GM18867 (cell line): ENCODE data around the gene HDAC5.
"Not testable (repeated sequence)": the region's sequence is repeated elsewhere in the genome, so short reads cannot be mapped to it uniquely, and the experiment has no call there.

Experiments used
- ATAC-seq: cut with Tn5 transposase; IDR thresholded peaks from one replicate; pipeline ENCODE4 v1.9.1; 2021; ENCODE audit warnings: mild to moderate bottlenecking, moderate library complexity; ENCODE audit not compliant: unreplicated experiment

Gene HDAC5

DNA sequence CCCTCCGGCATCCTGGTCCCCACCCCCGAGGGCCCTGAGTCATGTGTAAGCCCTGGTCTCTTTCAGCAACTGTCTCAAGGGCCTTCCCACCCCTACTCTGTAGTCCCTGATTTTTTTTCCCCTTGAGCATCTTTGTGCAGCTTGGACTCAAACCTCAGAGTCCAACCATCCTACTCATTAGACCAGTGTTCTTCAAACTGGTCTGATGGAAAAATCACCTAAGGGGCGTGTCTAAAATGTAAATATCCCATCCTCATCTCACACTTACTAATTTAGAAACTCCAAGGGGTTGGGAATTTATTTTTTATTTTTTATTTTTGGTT lies 52.3 kb downstream of the HDAC5 start:
- no peak for ATAC-seq

DNA sequence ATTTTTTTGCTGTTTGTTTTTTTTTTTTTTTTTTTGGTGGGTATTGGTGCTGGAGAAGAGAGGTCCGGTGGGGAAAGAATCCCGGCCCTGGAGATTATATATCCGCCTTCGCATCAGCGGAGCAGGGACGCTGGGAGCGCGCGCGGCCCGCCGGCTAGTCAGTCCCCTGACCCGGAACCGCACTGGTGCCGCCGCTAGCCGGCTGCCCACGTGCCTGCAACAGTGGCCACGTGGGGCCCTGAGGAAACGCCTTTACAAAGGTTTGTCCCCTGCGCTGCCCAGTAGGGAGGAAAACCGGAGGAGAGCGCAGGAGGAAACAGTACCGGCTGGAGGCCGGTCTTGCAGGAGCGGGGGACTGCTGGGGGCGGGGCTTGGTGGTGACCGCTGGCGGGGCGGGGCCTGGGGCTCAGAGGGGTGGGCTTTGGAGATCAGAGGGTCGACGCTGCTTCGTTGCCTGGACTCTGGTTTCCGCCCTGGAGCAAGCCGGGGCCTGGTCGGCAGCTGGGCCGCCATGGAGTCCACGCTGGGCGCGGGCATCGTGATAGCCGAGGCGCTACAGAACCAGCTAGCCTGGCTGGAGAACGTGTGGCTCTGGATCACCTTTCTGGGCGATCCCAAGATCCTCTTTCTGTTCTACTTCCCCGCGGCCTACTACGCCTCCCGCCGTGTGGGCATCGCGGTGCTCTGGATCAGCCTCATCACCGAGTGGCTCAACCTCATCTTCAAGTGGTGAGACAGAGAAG lies 52.8 kb downstream of the HDAC5 start, which contains the start of gene G6PC3:
G6PC3 (plus strand) TSS at position 281 of the 743 bp plus-strand sequence; CDS start at position 512, 231 bp downstream.
- peak; percentile 66 for ATAC-seq

DNA sequence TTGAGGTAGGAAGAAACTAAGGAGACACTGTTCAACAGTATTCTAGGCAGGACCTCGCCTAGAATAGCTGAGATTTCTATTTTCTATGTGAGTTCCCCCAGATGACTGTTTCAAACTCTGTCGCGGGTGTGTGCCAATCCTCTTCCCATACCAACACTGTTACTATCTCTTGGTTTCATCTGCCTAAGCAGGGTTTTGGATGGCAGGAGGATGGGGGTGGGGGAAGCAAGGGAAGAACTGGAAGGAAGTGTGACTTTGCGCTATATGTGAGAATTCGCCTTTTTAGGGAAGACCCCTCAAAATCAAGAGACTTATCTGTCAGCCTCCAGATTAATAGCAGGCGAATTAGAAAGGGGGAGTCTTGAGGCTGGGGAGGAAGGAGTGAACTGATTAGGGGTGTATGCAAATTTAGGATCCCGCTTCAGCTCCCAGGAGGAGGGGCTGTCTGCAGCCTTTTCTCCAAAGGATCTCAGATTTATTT lies 53.4 kb downstream of the HDAC5 start:
- ATAC-seq, result no peak

DNA sequence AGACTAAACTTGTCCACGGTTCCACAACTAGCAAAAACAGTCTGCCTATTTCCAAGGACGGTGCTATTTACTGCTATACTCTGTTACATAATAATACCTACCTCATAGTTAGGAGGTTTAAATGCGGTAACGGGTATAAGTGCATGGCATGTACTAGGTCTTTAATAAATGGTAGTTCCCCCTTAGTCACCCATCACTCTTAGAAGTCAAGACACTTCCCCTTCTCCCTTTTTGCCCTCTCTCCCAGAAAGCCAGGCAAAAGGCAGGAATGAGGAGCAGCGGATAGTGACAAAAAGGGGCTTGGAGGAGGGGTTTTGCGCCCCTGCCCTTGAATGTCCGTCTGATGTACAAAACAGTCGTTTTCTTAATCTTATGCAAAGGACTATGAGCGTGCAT lies 55.9 kb downstream of the HDAC5 start:
- ATAC-seq, result no peak

DNA sequence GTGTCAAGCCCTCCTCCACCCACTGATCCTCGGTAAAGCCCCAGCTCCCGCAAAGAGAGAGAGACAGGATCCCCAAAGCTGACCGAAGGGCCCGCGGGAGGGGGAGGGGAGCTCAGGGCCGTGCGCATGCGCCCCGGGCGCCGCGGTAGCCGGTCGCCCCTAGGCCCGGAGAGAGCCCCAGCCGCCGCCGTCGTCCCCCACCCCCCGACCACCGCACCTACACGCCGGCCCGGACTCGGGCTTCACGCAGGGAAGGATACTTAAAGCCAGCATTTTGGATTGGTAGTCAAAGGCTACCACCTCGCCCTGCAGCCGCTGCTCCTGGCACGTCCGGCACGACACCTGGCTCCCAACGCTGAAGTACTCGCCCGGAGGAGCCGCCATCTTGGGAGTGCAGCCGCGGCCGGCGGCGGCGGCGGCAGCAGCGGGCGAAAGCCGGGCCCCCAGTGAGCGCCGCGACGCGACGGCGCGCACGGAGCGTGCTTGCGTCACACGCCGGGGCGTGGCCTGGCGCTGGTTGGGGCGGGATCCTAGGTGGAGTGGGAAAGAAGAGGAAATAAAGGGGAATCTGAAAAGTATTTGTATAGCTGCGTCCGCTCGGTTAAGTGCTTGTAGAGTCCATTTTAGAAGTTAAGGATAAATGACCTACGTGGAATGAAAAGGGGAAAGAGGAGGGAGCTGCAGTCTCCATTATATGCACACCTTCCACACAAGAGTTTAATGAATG lies 57.1 kb downstream of the HDAC5 start, which contains the start of gene LSM12:
LSM12 (minus strand) TSS at position 468 of the 727 bp plus-strand sequence; CDS start at position 384, 84 bp downstream.
- peak; percentile 54 for ATAC-seq

DNA sequence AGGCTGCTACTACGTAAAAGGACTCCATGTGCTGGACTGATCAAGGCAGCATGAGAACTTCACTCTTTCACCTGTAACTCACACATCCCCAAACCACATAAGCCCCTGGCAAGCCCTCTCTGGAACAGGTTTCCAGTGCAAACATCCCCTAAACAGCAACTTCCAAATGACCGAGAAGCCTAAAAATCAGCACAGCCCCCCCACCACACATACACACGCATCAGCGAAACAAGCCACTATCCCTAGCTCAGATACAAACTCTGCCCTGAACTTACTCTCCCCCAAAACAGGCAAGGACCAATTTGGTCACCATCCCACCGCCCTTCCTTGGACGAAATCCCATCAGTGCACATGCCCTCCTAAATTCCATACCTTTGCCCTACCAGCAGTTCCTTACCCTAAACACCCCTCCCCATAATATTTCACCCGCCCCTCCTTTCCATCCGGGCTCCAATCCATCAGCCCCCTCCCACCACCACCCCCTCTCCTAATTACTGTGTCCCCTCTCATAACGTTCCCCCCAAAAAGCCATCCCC lies 57.7 kb downstream of the HDAC5 start:
- no peak for ATAC-seq

DNA sequence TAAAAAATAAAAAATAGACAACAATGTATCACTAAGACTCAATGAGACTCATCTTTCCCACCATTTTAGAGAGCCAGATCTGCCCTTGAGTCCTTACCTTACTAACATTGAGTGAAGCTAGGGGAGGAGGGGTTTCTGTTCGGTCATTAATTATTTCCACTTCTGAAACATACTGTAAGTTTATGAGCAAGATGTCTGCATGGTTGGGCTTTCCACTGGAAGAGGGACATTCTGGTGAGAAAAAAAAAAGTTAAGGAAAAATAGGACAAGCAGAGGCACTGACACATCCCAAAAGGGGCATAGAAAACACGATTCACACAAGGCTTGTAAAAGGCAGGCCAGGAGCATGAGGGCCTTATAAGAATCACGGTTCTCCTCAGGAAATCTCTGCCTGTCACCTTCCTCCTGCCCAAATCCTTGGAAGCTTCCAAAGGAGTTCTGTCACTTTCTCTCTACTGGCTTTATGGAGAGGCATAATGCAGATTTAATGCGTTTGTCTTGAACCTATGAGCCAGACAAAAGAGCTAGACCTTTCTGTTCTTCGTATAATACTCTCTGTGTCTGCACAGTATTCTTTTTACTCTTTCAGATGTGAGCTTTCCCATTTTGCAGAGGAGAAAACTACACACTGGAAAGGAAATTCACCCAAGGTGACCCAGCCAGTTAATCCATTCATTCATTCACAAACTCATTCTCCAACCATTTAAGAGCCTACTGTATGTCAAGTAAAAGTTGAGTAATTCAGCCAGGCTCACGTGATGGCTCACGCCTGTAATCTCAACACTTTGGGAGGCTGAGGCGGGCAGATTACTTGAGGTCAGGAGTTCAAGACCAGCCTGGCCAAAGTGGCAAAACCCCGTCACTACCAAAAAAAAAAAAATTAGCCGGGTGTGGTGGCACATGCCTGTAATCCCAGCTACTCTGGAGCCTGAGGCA lies 59.5 kb downstream of the HDAC5 start:
- ATAC-seq, result no peak

DNA sequence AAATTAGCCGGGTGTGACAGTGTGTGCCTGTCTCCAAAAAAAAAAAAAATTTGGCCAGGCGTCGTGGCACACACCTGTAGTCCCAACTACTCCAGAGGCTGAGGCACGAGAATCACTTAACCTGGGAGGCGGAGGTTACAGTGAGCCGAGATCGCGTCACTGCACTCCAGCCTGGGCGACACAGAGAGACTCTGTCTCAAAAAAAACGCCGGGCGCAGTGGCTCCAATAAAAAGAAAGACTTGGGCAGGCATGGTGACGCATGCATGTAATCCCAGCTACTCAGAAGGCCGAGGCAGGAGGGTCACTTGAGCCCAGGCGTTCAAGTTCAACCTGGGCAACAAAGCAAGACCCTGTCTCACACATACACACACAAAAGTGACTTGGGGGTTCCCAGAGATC lies 60.6 kb downstream of the HDAC5 start:
- no peak for ATAC-seq

DNA sequence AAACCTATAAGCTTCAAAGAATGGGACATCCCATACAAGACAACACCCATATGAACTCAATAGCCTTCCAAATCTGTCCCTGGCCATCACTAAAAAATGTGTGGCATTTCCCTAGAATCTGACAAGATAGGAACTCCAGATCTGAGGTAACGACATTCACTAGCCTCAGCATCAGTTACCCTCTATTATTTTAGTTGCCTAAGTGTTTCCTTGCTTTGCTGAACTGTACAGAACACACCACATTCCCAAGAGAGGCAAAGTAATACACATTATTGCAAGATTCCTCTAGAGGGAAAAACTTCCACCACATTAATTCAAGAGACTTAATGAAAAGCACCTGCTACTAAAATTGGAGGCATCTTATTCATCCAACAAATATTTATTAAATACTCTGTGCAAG lies 62.0 kb downstream of the HDAC5 start:
- ATAC-seq, result no peak

DNA sequence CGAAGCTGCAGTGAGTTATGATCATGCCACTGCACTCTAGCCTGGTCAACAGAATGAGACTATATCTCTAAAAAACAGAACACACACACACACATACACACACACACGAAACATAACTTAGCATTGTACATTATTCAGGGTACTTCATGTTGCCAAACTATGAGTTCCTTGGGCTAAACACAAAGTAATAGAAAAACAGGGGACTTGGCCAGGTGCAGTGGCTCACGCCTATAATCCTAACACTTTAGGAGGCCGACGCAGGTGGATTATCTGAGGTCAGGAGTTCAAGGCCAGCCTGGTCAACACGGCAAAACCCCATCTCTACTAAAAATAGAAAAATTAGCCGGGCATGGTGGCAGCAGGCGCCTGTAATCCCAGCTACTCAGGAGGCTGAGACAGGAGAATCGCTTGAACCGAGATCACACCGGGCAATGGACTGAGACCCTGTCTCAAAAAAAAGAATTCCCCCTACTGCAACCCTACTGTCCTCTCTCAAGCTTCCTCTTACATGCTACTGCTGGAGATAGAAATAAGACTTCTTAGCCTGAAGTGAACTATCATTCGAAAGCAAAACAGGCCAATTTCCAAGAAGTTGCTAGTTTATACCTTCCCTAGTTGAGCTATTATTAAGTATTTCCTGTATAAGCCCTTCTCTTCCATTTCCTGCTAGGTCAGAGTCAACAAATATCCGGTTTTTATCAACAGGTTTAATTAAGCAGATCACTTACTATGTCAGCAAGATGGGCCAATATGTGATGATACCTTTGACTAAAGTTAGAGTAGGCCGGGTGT lies 64.1 kb downstream of the HDAC5 start:
- no peak for ATAC-seq

DNA sequence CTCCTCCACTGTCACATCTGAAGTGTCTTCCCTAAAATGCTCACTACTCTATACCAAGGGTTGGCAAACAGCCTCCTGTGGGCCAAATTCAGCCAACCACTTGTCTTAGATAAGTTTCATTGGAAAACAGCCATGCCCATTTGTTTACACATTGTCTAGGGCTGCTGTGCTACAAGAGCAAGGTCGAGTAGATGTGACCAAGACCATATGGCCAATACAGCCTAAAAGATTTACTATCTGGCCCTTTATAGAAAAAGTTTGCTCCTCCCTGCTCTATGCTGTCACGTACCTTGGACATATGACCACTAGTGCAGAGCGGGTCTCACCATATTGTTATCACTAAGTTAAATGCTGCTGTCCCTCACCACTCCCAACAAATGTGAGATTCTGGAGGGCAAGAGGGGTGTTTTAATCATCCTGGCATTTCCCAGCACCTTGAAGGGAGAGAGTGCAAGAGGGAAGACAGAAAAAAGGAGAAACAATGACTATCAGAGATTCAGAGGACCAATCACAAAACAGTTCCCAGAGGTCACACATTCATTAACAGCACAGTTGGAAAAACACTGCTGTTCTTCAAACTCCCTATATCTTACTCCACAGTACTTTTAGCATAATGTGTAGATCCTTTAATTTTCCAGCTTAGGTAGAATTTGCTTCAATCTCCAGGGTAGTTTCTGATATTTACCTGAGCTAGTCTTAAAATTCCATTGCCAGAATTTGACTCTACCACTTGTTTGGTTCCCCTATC lies 70.1 kb downstream of the HDAC5 start:
- no peak for ATAC-seq

DNA sequence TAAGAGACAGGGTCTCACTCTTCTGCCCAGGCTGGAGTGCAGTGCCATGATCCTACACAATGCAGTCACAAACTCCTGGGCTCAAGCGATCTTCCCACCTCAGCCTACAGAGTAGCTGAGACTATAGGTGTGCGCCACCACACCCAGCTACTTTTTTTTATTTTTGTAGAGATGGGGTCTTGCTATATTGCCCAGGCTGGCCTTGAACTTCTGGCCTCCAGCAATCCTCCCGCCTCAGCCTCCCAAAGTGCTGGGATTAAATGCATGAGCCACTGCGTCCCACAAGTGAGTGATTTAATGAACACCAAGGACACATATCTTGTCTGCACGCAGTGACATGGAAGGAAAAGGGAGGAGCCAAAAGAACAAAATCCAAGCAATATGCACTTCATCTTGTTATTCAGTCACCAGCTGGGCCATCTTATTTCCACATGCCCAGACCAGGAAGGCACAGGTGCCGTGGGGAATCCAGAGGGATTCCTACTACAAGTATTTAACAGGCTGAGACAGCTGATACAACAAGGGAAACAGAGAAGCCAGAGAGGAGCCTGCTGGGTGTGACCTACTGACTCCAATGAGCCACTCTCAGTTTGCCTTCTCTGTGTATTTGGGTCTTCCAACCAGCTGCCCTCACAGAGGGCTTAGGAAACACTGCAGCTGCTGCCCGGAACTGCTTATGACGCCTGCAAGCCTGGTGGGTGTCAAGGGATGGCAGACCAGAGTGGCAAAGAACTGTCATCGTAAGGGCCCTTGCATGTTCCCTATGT lies 74.0 kb downstream of the HDAC5 start:
- ATAC-seq, result no peak

DNA sequence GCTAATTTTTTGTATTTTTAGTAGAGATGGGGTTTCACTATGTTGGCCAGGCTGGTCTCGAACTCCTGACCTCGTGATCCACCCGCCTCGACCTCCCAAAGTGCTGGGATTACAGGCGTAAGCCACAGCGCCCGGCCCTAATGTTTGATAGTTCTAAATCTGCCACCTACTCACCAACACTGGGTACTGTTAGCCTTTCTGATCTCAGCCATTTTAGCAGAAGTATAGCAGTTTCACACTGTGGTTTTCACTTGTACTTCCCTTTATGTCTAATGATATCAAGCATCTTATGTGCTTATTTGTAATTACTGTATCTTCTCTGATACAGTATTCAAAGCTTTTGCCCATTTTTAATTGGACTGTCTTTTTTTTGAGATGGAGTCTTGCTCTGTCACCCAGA lies 76.5 kb downstream of the HDAC5 start:
- ATAC-seq, result not testable (repeated sequence)

DNA sequence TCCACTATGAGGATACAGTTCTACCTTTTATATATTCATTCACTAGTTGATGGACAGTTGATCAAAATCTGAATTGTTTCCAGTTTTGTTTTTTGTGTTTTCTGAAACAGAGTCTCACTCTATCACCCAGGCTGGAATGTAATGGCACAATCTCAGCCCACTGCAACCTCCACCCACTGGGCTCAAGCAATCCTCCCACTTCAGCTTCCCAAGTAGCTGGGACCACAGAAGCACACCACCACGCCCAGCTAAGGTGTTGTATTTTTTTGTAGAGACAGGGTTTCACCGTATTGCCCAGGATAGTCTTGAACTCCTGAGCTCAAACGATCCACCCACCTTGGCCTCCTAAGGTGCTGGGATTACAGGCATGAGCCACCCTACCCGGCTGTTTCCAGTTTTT lies 78.0 kb downstream of the HDAC5 start:
- no peak for ATAC-seq

DNA sequence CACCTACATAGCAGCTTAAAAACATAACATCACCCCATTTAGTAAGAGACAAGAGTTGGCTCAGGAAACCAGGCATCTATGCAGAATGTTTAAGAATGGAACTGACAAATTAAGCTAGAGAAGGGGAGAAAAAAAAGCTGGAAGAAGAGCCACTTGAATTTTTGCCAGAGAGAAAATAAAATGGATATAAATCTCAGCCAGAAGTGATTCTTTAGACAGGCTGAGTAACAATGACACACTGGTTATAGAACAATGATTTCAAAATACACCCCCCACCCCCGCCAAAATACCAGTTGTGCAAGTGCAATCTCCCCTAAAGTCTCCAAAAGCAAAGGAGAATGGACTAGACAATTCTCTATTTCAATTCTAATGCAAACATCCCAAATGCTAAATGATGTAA lies 79.4 kb downstream of the HDAC5 start:
- no peak for ATAC-seq

DNA sequence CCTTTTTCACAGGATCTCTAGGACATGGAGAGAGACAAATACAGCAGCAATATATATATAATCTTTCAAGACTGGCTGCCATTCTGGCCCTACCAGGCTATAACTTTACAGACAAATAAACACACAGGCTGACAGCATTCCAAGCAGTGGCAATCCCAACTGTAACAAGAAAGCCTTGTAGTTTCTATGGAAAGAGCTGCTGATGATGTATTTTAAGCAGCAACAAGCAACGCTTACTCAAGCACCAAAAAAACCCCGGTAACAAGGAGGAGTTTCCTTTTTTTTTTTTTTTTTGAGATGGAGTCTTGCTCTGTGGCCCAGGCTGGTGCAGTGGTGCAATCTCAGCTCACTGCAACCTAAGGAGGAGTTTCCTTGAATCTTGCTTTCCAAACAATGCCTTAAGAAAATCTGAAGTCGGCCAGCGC lies 80.2 kb downstream of the HDAC5 start:
- no peak for ATAC-seq

DNA sequence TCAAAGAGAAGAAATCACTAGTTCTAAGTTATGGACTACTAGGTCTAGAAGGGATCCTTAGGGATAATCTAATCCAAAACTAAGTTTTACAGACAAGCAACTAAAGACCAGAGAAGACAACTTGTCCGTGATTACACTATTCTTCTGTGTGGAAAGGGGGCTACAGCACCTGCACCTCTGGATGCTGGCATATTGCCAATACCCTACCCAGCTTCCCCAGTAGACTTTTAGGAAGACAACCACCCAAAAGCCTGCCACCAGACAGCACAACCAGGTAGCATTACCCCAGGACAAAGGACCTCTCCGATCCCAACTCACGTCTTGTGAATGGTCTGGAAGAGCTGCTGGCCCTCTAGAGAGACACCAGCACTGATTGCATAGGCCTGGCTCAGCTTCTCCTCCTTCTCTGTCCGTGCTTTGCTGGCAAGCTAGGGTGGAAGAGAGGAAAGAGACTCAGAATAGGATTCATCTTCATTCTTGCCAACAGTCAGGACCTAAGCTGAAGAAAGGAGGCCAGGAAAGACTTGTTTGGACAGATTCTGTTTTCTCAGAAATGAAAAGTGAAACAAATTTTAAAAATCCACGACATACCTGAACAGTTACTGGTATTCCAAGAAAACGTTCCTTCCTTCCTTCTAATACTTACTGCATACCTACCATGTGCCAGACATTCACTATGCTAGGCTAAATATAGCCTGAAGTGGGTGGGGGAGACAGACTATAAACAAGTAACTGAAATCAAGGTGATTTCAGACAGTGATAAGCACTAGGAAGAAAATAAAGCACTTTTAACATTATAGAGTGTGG lies 83.4 kb downstream of the HDAC5 start:
- no peak for ATAC-seq

DNA sequence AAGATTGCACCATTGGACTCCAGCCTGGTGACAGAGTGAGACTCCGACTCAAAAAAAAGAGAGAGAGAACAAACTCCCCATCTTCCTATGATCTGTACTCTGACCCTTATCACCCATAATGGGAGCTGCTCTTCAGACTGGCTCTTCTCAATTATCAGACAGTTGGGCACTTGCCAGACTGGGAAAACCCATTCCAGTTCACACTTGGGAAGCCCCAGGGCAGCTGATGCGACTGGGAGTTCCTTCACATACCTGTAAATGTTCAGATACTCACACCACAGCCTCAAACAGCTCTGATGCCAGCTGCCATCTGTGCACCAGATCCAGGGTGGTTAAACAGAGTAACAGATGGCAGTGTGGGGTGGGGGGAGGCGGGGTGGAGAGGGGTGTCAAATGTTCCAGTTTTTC lies 84.8 kb downstream of the HDAC5 start:
- no peak for ATAC-seq
